ENCODE results near the gene KCNQ1.

Gene KCNQ1

GRCh38 chr11:2708151-2708581 is 263.4 kb downstream of the KCNQ1 start:
- DNase-seq (ENCODE audit: low read depth in 1 of 2, low spot score in 1 of 2), result no peak

DNA sequence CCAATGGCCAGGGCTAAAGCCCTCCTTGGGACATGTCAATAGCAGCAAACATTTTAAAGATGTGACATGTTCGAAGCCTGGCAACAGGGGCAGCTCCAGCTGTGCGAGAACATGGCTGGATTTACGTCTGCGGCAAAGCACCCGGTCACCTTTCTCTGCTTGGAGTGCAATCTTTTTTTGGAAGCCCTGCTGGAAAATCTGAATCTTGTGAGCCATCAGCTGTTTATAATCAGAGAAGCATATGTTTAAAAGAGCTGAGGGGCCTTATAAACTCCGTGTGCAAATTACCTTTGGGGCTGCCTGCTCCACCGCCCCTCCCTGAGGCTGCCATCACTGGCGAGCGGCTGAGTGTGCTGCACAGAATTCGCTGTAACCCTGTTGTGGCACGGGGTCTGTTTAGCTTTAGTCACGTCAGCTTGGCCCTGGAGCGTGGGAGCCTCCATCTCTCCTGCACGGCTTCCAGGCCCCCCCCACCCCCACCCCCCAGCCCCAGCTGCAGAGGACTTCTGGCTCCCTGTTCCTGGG is 264.0 kb downstream of the KCNQ1 start:
- no peak for DNase-seq (ENCODE audit: low read depth in 1 of 2, low spot score in 1 of 2)

GRCh38 chr11:2709429-2709828 is 264.6 kb downstream of the KCNQ1 start:
- no peak for DNase-seq (ENCODE audit: low read depth in 1 of 2, low spot score in 1 of 2)

GRCh38 chr11:2711161-2711560 is 266.4 kb downstream of the KCNQ1 start:
- DNase-seq (ENCODE audit: low read depth in 1 of 2, low spot score in 1 of 2), result no peak

GRCh38 chr11:2713094-2713493 is 268.3 kb downstream of the KCNQ1 start:
- no peak for DNase-seq (ENCODE audit: low read depth in 1 of 2, low spot score in 1 of 2)

DNA sequence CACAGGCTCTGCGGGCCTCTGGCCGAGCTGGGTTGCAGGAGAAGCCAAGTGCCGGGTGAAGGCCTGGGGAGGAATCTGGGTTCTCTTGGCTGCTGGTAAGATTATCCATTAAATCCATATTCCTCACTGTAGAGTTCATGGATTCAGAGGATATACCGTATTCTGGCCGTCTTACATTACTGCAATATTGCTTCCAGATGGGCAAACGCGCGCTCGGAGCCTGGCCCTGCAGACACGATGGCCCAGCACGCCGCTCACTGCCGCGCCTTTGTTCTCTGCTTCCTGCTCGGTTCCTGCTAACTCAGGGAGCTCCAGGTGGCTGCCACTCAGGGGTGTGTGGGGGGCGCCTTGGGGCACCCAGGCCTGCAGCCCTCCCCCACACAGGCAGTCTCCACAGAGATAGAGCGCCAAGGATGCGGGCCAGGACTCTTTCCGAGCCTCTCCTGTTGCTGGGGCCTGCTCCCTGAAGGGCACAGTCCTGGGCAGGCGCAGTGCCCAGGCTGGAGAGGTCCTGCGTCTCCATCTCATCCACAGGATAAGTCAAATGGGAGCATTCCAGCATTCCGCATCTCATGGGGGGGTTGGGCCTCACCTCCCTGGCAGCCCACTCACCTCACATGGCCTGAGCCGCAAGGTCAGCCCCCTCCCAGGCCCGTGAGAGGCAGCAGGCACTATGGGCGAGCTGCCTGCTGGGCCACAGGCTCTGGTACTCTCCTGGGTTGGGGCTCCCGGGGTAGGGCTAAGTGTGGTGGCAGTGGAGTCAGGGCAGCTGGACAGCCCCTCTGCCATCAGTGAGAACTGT is 269.1 kb downstream of the KCNQ1 start:
- DNase-seq (ENCODE audit: low read depth in 1 of 2, low spot score in 1 of 2), result no peak

DNA sequence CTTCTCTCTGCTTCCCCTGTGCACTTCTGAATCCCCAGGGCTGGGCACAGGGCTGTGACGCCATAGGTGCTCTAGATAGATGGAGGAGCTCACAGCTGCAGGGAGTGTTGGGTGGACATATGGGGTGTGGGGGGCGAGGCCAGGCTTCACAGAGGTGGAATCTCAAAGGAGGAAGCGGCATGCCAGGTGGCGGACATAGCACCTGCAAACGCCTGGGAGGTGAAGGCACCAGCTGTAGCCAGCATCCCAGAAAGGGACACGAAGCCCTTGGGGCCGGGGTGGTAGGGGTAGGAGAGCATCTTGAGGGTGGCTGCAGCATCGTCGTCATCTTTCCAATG is 269.6 kb downstream of the KCNQ1 start:
- DNase-seq (ENCODE audit: low read depth in 1 of 2, low spot score in 1 of 2), result no peak

- DNase-seq (ENCODE audit: low read depth in 1 of 2, low spot score in 1 of 2), result no peak
These were observed 270.1 kb downstream of the KCNQ1 start for GRCh38 chr11:2714871-2715270.

DNA sequence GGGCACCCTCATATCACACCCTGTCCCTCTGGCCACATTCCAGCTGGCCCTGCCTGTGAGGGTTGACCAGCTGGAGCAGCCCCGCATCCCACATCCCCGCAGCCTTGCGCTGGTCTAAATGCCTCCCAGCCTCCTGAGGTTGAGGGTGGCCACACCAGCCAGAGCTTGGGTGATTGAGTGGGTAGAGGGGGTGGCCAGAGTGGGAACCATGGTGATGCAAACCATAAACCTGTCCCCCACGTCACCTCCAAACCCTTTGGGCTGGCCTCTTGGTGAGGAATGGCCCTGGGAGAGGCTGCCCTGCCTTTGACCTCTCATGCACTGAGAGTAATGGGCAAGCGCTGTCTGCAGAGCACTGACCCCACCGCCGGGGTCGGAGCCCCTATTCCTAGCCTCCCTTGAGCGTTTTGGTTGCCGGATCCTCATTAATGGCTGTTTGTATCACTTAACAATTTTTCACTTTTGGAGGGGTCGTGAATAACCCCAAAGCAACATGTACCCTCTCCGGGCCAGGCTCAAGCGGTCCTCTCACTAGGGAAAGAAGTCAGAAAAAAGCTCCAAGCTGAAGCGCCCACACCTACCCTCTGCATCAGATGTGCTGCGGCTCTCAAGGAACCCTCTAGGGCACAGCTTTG is 271.0 kb downstream of the KCNQ1 start:
- no peak for DNase-seq (ENCODE audit: low read depth in 1 of 2, low spot score in 1 of 2)

DNA sequence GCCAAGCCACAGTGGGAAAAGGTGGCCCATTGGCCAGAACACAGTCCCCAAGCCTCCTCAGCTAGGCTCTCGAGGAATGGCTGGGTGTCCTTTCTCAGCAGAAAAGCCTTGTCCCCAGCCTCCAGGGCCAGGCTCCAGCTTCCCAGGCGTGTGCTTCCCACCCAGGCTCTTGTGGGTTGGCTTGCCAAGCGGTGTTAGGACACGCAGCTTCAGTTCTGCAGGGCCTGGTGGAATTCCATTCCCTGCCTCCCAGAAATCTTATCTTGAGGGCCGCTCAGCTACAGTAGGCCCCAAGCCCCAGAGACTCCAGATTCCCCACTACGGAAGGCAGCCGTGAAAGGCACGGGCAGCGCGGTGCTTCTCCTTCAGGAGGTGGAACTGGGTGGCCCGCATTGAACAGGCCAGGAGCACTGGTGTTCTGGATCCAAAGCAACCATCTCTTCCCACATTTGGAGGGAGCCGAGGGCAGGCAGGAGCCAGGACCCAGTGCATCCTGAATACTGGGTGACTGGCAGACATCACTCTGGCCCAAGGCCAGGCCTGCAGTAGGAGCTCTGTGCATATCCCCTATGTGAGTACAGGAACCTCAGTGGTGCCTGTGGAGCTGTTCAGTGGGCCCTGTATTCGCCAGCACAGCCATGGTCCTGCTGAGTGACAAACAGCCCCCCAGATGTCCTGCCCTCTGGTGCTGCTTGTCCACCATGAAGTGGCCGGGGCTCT is 271.7 kb downstream of the KCNQ1 start:
- no peak for DNase-seq (ENCODE audit: low read depth in 1 of 2, low spot score in 1 of 2)

DNA sequence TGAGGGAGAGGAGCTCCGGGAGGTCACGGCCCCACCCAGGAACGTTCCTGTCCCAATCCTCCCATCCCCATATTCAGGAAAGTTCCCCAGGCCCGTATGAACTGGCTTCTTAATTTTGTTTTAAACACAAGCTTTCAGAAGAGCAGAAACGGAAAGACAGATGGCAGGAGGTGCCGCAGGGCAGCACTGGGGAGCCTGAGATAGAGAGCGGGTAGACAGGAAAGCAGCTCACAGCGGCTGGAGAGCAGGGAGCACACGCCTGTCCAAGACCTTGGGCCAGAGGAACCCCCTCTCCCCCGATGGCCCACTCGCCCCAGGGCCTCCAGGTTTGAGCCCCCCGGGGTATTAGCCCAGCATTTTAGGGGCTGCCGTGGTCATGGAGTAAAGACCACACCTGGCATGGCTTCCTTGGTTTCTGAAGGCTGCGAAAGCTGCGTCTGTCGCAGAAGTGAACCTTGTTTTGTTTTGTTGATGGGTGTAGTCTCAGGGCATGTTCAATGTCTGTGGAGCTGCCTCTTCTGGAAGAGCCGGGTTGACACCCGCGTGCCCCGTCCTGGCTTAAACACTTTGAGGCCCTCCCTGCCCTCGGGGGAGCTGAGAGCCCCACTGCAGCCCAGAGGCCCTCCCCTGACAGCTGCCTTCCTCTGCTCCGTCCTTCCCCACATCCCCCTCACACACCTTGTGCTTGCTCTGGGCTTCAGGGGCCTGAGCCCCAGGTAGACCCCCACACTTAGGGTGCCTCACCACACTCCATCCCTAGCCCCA is 272.9 kb downstream of the KCNQ1 start:
- no peak for DNase-seq (ENCODE audit: low read depth in 1 of 2, low spot score in 1 of 2)

DNA sequence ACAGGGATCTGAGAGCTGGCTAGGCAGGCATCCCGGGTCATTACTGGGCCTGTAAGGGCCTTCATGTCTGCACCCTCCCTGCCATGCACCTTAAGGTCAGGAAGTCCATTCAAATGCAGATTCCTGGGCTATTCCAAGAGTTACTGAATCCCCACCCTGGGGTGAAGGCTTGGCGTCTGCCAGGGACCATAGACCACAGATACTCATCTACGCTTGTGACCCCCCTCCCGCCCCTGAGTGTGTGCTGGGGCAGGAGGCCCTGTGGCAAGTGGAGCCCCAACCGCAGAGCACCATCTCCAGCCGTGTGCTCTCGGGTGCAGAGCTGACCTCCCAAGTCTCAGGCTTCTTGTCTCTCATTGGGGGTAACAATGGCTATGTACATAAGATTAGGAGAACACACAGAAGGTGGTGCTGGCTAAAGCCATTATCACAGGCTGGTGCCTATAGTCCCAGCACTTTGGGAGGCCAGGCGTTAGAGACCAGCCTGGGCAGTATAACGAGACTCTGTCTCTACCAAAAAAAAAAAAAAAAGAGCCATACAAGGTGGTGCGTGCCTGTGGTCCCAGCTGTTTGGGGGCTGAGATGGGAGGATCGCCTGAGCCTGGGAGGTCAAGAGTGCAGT is 274.1 kb downstream of the KCNQ1 start:
- no peak for DNase-seq (ENCODE audit: low read depth in 1 of 2, low spot score in 1 of 2)

- DNase-seq (ENCODE audit: low read depth in 1 of 2, low spot score in 1 of 2), result no peak
These were observed 275.2 kb downstream of the KCNQ1 start for GRCh38 chr11:2719831-2720590.

DNA sequence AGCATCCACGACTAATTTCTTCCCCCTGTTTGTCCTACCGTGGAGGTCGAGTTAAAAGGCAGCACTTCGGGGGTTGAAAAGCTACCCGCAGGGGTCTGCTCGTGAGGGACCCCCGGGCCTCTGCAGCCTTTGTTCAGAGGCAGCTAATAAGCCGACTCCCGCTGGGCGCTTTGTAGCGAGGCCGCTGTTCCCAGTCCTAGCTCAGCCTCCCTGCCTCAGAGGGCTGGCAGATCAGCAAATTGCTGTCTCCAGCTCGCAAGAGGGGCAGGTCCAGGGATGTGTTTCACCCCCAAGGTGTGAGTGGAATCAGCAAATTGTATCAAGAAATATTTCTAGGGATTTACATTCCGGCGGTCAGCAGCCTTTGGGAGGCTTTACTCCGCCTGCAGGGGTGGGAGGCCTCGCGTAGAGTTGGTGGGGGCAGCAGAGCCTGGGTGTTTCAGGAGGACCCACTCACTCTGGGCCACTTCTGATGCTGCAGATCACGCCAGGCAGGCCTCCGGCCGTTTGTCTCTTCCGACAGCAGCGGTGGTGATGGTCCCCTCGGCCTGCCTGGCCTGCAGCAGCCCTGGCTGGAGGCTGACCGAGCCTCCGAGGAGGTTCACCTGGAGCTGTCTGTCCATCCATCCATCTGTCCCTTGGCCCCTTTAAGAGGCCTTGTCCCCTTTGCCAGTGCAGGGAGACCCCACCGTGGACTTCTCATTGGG is 276.6 kb downstream of the KCNQ1 start:
- DNase-seq (ENCODE audit: low read depth in 1 of 2, low spot score in 1 of 2), result no peak

DNA sequence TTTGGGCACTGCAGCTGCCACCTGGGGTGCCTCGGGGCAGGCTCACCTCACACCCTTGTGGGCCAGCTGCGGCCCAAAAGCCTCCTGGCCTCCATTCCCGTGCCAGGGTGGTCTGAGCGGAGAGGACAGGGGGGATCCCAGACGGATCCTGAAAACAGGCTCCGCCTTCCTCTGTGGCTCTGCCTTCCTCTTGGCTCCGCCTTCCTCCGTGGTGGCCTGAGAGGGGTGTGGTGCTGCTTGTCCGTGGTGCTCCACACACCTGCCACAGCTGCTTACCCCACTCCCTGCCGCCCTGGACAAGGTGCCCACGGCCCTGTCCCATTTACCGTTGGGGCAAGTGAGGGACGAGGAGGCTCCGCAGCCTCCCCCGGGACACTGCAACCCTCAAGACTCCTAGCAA is 278.1 kb downstream of the KCNQ1 start:
- no peak for DNase-seq (ENCODE audit: low read depth in 1 of 2, low spot score in 1 of 2)

DNA sequence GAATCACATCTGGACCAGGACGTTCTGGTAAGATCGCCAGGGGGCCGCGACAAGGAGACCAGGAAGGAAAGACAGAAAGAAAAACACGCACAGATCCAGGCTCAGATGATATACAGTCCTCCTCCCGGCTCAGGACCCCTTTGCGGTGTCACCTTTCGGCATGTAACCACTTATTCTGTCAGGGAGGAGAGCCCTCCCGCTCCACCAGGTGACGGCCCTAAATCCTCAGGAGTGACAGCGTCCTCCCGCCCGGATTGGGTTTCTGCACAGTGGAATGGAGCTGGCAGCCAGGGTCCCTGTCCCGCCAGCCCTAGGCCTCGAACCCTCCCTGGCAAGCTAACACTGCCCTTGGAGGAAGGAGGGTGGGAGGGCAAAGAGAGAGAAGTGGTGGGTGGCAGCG is 279.3 kb downstream of the KCNQ1 start:
- DNase-seq (ENCODE audit: low read depth in 1 of 2, low spot score in 1 of 2), result no peak

- DNase-seq (ENCODE audit: low read depth in 1 of 2, low spot score in 1 of 2), result no peak
These were observed 280.0 kb downstream of the KCNQ1 start for GRCh38 chr11:2724653-2725367.

DNA sequence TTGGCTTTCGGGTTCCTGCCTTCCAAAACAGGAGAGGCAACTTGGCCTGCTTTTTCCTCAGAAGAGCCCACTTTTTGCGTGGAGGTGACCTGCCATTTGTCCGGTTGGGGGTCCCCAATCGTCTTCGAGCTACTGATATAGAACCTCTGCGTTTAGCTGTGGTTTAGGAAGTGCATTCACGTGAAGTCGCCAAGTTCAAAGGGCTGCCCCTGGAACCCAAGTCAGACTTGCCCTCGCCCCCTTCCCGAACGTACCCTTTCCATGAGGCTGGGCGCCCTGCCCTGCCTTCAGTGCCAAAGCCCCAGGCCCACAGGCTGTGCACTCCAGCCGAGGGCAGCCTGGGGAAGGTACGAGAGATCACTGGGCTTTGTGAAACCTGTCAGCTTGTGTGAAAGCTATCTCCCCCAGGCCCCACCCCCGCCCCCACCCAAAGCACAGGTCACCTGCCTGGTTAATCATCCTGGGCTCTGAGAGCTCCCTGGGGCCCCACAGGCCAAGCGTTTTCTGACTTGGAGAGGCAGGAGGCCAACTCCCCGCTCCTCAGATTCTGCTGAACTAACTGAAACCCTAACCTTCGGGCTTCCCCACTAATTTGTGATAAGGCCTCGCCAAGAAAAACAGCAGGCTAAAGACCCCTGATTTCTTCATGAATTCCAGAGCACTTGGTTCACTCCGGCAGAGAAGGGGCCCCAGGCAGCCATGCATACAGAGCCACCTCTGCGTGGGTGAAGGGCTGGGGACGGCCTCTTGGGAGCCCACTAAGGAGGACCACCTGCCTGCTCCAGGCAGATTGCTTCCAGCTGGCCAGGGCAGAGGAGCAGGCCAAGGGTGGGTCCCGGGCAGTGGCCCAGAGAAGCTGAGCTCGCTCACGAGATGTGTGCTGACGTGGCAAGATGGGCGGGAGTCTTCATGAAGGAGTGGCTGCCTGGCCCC is 280.8 kb downstream of the KCNQ1 start:
- DNase-seq (ENCODE audit: low read depth in 1 of 2, low spot score in 1 of 2), result no peak
